ENCODE results near the gene CDC42EP2.

Gene CDC42EP2

DNA sequence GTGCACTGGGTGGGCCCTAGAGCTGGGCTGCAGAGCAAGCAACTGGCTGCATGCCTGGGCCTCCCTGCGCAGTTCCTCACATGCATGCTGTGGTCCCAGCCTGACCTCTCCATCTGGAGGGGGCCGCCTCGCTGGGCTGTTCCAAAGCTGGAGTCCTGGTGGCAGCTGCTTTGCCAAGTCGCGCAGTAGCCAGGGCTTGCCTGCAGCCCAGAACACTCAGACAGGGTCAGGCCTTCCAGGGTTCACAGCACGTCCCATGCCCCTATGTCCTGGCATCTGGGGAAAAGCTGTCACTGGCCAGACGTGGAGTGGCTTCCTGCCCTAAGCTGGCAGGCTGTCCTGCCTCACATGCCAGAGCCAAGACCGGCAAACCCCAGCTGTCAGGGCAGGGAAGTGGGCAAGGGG lies 16.5 kb upstream of the CDC42EP2 start:
- no peak for DNase-seq

DNA sequence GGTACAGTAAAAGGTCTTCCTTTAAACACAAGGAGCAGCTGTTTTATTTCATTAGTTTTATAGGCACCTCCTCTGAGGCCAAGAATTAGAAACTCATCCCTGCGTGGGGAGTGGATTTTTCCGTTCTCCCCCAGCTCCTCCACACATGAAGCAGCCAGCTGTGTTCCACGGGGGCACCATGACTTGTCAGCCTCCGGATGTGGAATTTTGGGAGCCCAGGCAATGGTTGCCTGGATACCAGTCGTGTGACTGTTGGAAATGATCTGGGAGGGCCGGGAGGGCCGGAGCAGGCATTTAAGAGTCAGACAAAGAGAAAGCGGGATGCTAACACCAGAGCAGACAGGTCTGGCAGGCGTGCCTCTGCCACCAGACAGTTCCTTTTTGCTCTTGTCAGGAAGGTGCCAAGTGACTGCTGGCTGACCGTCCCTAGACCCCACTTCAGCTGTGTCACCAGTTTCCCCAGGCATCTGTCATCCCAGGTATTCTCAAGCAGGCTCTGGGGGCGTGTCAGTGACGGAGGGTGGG lies 15.9 kb upstream of the CDC42EP2 start:
- DNase-seq, result no peak

DNA sequence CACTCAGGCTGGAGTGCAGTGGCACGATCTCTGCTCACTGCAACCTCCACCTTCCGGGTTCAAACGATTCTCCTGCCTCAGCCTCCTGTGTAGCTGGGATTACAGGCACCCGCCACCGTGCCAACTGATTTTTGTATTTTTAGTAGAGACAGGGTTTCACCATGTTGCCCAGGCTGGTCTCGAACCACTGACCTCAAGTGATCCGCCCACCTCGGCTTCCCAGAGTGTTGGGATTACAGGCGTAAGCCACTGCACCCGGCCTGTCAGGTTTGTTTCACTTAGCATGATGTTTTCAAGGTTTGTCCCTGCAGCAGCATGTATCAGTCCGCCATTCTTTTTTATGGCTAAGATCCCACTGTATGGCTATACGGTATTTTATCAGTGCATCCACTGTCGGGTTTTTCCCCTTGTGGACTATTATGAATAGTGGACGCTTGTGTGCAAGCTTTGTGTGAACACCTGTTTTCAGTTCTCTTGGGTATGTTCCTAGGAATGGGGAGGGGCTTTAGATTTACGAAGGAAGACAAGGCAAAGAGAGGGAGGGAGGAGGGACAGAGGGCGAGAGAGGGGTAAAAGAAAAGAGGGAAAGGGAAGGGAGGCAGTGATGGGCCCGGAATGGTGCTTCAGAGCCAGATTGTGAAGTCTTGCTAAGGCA lies 13.9 kb upstream of the CDC42EP2 start:
- no peak for DNase-seq

DNA sequence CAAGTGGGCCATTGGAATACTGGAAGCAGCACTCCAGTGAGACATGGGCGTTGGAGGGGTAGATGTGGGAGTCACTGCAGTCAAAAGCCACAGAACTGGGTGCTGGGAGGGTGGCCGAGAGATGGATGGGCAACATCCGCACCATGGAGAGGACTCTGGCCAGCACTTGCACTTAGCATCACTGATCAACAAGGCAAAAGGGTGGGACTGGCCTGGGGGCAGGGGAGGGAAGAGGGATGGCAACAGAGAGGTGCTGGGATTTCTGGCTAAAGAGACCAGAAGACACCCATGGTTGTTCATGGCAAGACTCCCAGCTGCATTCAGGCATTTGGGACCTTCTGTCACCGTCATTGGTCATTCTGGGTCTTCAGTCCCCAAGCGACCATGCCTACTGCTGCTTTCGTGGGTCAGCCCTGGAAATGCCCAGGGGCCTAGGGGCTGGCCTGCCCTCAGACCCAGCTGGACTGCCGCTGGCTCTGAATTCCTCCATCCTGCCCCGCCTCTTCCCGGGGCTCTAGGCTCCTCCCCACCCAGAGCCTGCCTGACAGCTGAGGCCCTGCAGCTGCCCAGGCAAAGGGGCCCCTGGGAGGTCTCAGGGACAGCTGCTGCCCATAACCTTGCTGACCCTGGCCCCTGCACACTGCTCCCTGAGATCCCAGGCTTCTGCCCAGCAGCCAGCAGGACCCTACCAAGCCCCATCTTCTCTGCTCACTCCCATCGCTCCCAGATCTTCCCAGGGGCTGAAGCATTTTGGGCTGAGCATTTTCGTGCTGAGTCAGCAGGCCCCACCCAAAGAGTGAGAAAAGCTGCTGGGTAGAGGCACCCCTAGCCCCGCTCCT lies 13.0 kb upstream of the CDC42EP2 start:
- no peak for DNase-seq

DNA sequence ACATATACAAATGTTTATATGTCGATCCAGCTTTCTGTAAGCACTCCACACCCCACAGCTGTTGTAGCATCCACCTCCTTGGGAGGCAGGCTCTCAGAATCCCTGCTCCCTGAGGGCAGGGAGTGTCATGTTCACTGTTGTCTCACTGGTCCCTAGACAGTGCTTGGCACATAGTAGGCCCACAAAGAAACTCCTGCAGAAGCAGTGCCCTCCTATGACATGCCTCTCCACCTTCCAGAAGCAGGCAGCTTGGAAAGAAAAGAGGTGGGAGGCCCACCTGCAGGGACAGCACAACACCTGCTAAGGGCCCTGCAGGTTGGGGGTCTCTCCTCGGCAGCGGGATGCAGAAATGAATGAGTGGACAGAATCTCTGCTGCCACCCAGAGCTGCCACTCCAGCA lies 11.1 kb upstream of the CDC42EP2 start:
- no peak for DNase-seq

GRCh38 chr11:65304110-65304509 lies 10.6 kb upstream of the CDC42EP2 start:
- DNase-seq, result no peak

- no peak for DNase-seq
Observed at GRCh38 chr11:65304613-65305012, 10.1 kb upstream of the CDC42EP2 start.

DNA sequence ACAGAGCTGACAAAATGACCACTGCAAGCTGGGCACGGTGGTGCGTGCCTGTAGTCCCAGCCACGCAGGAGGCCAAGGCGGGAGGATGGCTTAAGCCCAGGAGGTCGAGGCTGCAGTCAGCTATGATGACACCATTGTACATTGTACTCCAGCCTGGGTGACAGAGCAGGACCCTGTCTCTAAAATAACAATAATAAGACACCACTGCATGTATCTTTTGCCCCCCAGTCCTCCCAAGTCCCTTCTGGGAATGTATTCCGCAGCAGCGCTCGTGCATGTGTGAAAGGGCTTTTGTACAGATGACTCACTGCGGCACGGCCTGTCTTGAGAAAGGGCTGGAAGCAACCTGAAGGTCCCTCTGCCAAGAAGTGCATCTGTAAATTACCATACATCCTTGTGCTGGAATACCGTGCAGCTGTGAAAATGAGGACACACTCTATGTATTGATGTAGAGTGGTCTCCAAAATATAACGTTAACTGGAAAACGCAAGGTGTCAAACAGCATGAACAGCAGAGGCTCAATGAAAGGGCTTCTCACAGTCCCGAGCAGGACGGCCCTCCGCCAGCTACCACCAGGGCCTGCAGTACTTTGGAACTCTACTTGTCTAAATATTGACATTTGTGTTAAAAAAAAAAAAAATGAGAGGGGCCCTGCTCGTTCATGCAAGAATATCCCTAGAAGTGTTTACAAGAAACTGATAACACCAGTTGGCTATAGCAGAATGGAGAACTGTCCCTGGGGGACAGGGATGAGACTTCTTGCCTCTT lies 9.0 kb upstream of the CDC42EP2 start:
- no peak for DNase-seq

DNA sequence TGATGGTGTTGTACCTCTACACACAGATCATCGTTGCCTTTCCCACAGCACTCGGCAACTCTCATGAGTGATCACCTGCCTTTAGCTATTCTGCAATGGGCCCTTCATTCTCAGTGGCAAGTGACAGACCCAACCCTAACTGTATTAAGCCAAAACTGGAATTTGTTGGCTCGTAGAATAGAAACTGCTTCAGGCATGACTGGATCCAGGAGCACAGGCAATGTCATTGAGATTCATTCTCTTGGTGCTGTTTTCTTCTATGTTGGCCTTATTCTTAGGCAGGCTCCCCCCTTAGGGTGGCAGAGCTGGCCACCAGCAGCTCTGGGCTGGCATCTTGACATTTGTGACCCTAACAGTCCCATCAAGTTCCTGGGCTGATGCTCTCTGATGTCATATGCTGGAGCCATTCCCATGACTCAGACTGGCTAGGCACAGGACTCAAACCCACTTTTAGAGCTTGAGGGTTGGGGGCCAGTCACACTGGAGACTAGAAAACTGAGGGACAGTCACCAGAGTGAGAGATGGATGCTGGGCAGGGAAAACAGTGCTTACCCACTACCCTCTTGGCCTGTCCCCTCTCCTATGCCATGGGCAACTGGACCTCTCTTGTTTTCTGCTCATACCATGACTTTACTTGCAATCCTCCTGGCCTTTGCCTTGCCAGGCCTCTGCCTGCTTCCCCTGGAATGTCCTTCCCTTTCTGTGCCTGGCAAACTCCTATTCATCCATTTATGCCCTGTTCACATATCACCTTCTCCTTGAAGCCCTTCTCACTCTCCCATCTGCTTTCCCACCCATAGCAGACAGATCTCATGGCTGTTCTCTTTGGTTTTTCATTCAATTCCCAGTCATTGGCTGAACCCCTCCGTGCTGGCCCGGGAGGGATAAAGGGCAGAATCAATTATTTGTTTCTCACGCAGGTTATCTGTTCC lies 7.1 kb upstream of the CDC42EP2 start:
- no peak for DNase-seq

- DNase-seq, result no peak
Observed at GRCh38 chr11:65308281-65308891, 6.3 kb upstream of the CDC42EP2 start.

DNA sequence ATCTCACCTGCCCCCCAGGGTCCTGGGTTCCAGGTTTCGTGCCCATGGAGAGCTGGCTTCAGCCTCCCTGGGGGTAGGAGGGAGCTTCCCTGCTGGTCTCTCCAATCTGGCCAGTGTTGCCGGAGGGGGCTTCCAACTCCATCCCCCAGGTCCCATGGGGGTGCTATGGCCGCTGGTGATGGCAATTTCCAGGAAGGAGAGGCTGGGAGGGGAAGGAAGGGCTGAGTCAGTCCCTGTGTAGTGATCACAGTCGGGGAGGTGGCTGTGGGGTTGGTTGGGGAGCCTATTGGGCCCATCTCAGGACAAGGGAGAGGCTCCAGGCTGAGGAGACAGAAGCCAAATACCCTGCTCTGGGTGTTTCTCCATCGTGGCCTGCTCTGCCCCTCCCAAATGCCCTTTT lies 5.7 kb upstream of the CDC42EP2 start:
- no peak for DNase-seq

- no peak for DNase-seq
Observed at GRCh38 chr11:65310215-65310614, 4.5 kb upstream of the CDC42EP2 start.

DNA sequence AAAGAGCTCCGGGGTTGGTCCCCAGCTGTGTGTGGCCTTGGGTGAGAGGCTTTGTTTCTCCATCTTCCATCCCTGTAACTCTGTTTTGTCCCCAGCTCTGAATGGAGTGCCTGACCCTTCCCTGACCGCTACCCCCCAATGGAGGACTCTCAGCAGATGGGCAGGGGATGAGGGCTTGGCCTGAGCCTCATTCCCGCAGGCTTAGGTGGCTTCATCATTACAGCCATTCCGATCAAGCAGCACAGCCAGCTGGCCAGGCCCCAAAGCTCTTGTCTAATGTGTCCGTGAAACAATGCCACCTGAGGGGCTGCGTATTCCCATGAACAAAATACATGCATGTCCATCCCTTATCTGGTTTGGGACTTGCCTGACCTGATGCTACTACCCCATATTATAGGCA lies 3.9 kb upstream of the CDC42EP2 start:
- DNase-seq, result no peak

DNA sequence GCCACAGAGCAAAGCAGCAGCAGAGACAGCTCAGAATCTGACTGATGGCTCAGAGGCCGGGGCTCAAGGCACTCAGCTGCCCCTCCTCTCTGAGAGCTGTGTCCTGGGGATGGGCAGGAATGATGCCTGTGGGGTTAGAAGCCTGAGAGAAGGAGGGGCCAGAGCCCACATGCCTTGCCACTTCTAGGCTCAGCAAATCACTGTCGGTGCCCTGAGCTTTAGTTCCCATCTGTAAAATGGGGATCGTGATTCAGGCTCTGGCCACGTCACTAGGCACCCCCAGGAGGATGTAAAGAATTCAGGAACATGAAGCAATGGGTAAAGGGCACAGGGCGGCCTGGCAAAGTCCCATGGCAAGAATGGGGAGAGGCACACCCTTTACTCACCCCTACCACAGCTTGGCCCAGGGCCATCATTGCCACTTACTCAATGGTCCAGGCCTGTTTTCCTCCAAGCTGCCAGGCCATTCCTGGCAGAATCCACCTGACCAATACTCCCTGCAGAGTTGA lies 3.4 kb upstream of the CDC42EP2 start:
- DNase-seq, result no peak

GRCh38 chr11:65315204-65315865 lies 669 bp downstream of the CDC42EP2 start:
- peak; percentile 77 for DNase-seq

DNA sequence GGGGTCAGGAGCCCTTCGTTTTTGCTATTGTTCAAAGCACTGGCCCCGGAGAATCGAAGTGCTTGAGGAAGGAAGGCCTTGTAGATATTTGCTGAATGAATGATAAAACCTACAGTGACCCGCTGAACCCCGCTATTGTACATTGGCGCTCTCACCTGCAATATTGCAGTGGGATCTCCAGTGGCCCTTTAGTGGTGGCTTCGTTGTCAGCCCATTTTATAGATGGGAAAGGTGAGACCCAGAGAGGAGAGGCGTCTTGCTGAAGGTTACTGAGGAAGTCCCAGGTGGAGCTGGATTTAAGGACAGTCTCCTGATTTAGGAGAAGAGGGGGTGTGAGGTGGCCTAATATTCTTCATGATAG lies 1.2 kb downstream of the CDC42EP2 start:
- DNase-seq, result no peak

- DNase-seq, result no peak
Observed at GRCh38 chr11:65316227-65317024, 1.8 kb downstream of the CDC42EP2 start.

DNA sequence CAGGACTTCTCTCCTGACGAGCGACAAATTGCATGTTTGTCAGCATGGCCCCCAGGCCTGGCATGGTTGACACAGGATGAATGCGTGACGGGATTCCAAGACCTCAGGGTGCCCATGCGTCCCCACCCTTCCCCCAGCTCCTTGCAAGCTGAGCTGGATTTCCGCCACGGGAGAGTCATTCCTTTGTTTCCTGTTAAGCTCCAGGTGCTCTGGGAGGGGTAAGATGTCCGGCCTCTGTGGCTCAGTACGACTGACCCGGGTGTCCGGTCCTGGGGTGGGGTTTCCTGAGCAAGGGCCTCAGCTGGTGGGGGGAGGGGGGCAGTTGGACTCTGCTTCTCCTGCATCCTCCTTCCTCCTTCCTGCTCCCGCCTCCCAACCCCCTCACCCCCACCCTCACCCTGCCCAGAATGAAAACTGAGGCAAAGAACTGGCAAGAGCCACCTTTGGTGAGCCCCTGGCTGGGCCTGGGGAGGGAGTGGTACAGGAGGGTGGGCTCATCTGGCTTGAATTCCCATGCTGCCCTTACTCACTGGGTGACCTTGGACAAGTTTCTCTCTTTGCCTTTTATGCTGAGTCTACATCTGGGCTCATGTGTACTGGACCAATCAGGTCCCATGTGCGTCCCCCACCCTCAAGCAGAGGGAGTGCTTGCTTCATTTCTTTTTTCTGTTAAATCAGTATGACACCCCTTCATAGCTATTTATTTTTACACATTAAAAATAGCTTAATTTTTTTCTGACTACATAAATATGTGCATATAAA lies 2.5 kb downstream of the CDC42EP2 start:
- DNase-seq, result no peak

- DNase-seq, result no peak
Observed at GRCh38 chr11:65320386-65321075, 5.9 kb downstream of the CDC42EP2 start.
